ENCODE measurements around the gene SP1. TPM values are rescaled to one million over a fixed set of nuclear protein-coding genes. Genes with fewer than 3 reads are reported as not detected.

The SP1 gene
- total RNA-seq, 1 experiment from 2014 or later, result 76.8 TPM

- H3K27me3 ChIP-seq (ENCODE audit: insufficient read depth, low read length), result no peaks in the 10 kb centered on the region
- no peak within 1 kb of the TSS for H2AFZ ChIP-seq (ENCODE audit: low read length)
- H3K9me3 ChIP-seq (ENCODE audit: control insufficient read depth, low read depth, low read length), result no peaks in the 10 kb centered on the region
- peak within 1 kb of the TSS; percentile 84 for H2BK120ac ChIP-seq (ENCODE audit: low read depth, low read length, poor library complexity, severe bottlenecking)
- H3K56ac ChIP-seq (ENCODE audit: insufficient read length, low read depth, low read length), result no peak within 1 kb of the TSS
- peak within 1 kb of the TSS; percentile 100 for H3K27ac Mint-ChIP-seq
- peaks cover 3% of the 10 kb centered on the region for H3K79me1 ChIP-seq (ENCODE audit: insufficient read depth, low read depth, low read length, poor library complexity, severe bottlenecking)
- peak; percentile 100 for DNase-seq
- no peak within 1 kb of the TSS for H3K23ac ChIP-seq (ENCODE audit: insufficient read length, low read depth, low read length)
- H3K4me1 Mint-ChIP-seq, result peaks cover 19 to 33% of the 10 kb centered on the region in 2 experiments
- no peak within 1 kb of the TSS for H2AK5ac ChIP-seq (ENCODE audit: insufficient read length, low read length)
- H3K36me3 Mint-ChIP-seq (ENCODE audit: insufficient read depth in 1 of 3, low read depth in 3 of 3), result peaks cover 43 to 53% (median 52%) of the 10 kb centered on the region in 3 experiments
- H2BK12ac ChIP-seq (ENCODE audit: insufficient read length, low read depth, low read length), result no peak within 1 kb of the TSS
- no peaks in the 10 kb centered on the region for H3K4me1 ChIP-seq (ENCODE audit: insufficient read depth, low read length)
- no peak within 1 kb of the TSS for H2BK20ac ChIP-seq (ENCODE audit: low read depth, low read length, poor library complexity, severe bottlenecking)
- peak within 1 kb of the TSS; percentile 7 for H4K5ac ChIP-seq (ENCODE audit: insufficient read length, low read depth, low read length)
- H3K4me3 Mint-ChIP-seq, result peak within 1 kb of the TSS; percentile 97
- no peak within 1 kb of the TSS for H2BK15ac ChIP-seq (ENCODE audit: low read depth, low read length)
- H3T11ph ChIP-seq (ENCODE audit: low read length), result no peak within 1 kb of the TSS
- H3K18ac ChIP-seq (ENCODE audit: insufficient read length, low read depth, low read length), result peak within 1 kb of the TSS; percentile 98
- H3K27me3 Mint-ChIP-seq (ENCODE audit: low read depth), result no peaks in the 10 kb centered on the region
- H3K23me2 ChIP-seq (ENCODE audit: insufficient read length, low read depth, low read length, poor library complexity, severe bottlenecking), result no peaks in the 10 kb centered on the region
- peak within 1 kb of the TSS; percentile 1 for H2BK5ac ChIP-seq (ENCODE audit: insufficient read length, low read length)
- peak within 1 kb of the TSS; percentile 100 for H3K9ac ChIP-seq (ENCODE audit: extremely low read depth, insufficient read length, low read length)
- WGBS (ENCODE audit: extremely low coverage, insufficient read length, low lambda C conversion rate), result no CpG with 5 or more reads among the region's 32 CpGs
- H3K9me3 Mint-ChIP-seq, result no peaks in the 10 kb centered on the region; a peak in 1 of 5 replicates
- H4K91ac ChIP-seq (ENCODE audit: insufficient read length, low read depth, low read length), result no peak within 1 kb of the TSS
- H3K4me2 ChIP-seq (ENCODE audit: insufficient read depth, insufficient read length, low read length), result peak within 1 kb of the TSS; percentile 49
- no peak within 1 kb of the TSS for H4K8ac ChIP-seq (replicated peaks; ENCODE audit: insufficient read length, low read depth, low read length)
- peak; percentile 86 for TF ChIP-seq CTCF (conservative IDR thresholded peaks at IDR 0.05)
- H3K79me2 ChIP-seq (ENCODE audit: insufficient read depth, low read length), result peaks cover 23% of the 10 kb centered on the region
- no peaks in the 10 kb centered on the region for H4K20me1 ChIP-seq (ENCODE audit: control insufficient read depth, insufficient read depth, insufficient read length)
- H3K14ac ChIP-seq (ENCODE audit: insufficient read depth, low read length), result peak within 1 kb of the TSS; percentile 95
- H3K4ac ChIP-seq (ENCODE audit: low read depth, low read length), result no peak within 1 kb of the TSS; the same call in 1 of the 2 replicates
- peak within 1 kb of the TSS; percentile 24 for H3K27ac ChIP-seq (ENCODE audit: insufficient read length, low read depth, low read length)
Measured at GRCh38 chr12:53451661-53452158, 71.7 kb downstream of the SP1 start, which contains the start of gene PCBP2. TSS of gene PCBP2 (plus strand) at chr12:53452102. CDS start at chr12:53454801, 2,699 bp downstream.

Data from H9 (cell line).